Measurements from ENCODE around the gene PRSS22. TPM values are rescaled to one million over a fixed set of nuclear protein-coding genes. Genes with fewer than 3 reads are reported as not detected.

PRSS22 gene
- total RNA-seq, 2 donors from 2014 or later = 1.9 TPM; not detected in 1

DNA sequence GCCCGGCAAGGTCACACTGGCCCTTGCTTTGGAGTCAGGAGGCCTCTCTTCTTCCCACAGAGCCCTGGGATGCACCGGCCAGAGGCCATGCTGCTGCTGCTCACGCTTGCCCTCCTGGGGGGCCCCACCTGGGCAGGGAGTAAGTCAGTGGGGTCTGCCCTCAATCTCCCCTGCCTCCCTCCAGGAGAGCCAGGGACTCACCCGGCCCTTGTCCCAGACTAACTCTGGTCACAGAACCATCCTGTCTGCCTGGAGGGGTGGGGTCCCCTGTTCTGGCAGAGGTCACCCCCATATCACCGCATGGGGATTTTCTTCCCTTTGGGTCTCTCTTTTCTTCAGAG lies 27.6 kb downstream of the PRSS22 start:
- peak; percentile 9 for ATAC-seq (replicated peaks)
- H3K4me3 Mint-ChIP-seq = peak overlapping the region; percentile 12
- no peak overlapping the region for H3K27ac Mint-ChIP-seq
- peaks cover 8% of the 10 kb centered on the region for H3K27me3 Mint-ChIP-seq
- peaks cover 5% of the 10 kb centered on the region for H3K4me1 Mint-ChIP-seq
- no peaks in the 10 kb centered on the region for H3K9me3 Mint-ChIP-seq
- H3K36me3 Mint-ChIP-seq (ENCODE audit: low read depth) = no peaks in the 10 kb centered on the region

DNA sequence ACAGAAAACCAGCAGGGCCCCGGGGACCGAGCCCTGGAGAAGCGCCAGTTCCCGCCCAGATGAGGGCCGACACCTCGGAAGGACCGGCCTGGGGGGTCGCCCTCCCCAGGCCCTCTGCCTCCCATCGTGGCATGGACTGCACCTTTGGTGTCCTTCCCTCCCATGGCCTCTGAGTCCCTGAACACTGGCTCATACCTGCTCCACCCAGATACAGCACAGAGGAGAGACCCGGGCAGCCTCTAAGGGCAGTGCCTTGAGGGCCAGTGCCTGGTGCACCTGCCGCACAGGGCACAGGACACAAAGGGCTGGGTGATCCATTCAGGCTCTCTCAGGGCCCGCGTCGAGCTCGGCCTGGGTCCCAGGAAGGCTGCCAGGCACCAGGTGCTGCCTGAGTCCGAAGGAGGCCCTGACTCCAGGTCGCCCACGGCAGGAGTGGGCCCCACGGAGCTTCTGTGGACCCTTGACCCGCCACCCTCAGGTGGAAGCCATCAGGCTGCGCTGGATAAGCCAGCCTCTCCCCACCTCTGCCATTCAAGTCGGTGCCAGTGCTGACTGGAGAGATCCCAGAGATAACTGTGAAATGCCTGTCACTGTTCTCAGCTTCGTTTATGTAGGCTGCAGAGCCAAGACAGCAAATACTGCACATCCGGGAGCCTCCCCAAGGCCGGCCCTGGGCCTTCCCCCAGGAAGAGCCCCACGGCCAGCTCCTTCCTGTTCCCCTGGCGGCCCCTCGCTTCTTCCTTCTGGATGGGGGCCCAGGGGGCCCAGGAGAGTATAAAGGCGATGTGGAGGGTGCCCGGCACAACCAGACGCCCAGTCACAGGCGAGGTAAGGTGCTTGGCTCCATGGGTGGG lies 28.2 kb downstream of the PRSS22 start, which contains the start of gene ZG16B:
Gene ZG16B, plus strand, starts transcription at position 803 of the 854 bp plus-strand sequence. CDS start 139 bp downstream, outside the sequence.
- H3K27me3 Mint-ChIP-seq = peaks cover 8% of the 10 kb centered on the region
- ATAC-seq (replicated peaks) = peak; percentile 47
- H3K4me1 Mint-ChIP-seq = peaks cover 3% of the 10 kb centered on the region
- H3K9me3 Mint-ChIP-seq = no peaks in the 10 kb centered on the region
- H3K27ac Mint-ChIP-seq = no peak within 1 kb of the TSS
- H3K4me3 Mint-ChIP-seq = peak within 1 kb of the TSS; percentile 12
- H3K36me3 Mint-ChIP-seq (ENCODE audit: low read depth) = no peaks in the 10 kb centered on the region

DNA sequence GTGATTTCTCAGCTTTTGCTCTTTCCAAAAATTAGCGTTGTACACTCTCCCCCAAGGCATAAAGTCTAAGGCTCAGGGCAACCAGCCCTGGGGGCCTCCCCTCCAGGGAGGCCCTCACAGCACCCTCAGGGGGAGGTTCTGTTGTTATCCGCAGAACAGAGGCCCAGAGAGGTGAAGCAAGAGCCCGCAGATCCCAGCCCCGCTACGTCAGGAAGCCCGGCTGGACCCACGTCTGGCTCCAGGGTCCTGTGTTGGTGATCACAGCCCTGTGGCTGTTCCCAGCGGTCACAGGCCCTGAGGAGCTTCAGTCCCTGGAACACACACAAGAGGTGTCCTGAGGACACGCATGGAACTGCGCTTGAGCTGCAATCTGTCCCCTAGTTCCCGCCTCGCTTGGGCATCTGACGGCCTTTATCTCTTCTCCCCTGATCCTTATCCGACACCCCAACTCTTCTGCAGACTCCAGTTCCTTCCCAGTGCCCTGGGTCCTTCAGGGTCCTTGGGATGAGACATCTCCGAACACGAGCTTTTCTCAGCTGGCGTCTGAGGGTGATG lies 29.0 kb downstream of the PRSS22 start:
- no peak overlapping the region for H3K27ac Mint-ChIP-seq
- no peaks in the 10 kb centered on the region for H3K36me3 Mint-ChIP-seq (ENCODE audit: low read depth)
- H3K4me3 Mint-ChIP-seq = no peak overlapping the region
- peaks cover 8% of the 10 kb centered on the region for H3K27me3 Mint-ChIP-seq
- H3K9me3 Mint-ChIP-seq = no peaks in the 10 kb centered on the region
- no peak for ATAC-seq (replicated peaks)
- H3K4me1 Mint-ChIP-seq = no peaks in the 10 kb centered on the region

DNA sequence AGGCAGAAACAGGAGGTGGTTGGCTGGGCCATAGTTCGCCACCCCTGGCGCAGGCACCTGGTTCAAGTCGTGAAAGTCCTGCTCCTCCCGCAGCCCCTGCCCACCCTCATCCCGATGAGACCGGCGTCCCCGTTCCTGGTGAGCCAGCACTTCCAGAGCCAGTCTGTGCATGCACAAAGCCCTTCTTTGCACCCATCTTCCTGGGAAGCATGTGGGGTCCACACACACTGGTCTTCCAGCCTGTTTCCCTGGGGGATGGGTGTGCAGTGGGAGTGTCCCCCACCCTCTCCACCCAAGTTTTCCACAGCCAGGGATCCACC lies 29.5 kb downstream of the PRSS22 start:
- no peak for ATAC-seq (replicated peaks)
- no peak overlapping the region for H3K27ac Mint-ChIP-seq

DNA sequence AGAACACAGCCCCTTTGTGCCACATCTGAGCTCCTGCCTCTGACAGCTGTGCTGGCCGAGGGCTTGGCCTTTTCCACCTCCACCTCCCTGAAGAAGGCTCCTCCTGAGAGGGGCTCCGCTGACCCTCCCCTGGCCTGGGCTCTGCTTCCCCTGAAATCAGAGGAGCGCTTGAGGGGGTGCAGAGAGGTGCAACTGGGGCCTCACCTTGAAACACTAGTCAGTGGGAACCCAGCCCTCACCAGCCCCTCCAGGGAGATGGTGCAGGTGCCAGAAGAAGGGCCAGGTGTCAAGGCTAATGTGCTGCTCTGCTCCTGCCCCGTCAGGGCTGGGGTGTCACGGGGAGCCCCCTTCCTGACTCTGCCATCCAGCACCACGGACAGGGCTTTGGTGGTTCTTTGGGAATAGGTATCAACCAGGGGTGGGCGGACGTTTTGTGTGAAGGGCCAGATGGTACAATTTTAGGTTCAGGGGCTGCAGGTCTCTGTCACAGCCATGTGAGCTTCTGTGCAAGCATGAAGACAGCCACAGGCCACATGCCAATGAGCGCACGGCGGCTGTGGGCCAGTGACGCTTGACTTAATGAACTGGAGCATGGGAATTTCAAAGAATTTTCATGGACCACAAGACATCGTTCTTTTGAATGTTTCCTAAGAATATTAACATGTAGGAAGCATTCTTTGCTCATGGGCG lies 30.0 kb downstream of the PRSS22 start:
- Mint-ChIP-seq H3K9me3 (no peaks in the 10 kb centered on the region), H3K27ac (no peak overlapping the region), H3K4me1 (no peaks in the 10 kb centered on the region), H3K36me3 (ENCODE audit: low read depth) (no peaks in the 10 kb centered on the region), H3K4me3 (no peak overlapping the region), H3K27me3 (peaks cover 8% of the 10 kb centered on the region)
- no peak for ATAC-seq (replicated peaks)

More for the DNA sequence above, 29.5 kb downstream of the PRSS22 start:
- Mint-ChIP-seq H3K27me3 (peaks cover 8% of the 10 kb centered on the region), H3K4me3 (no peak overlapping the region), H3K4me1 (no peaks in the 10 kb centered on the region), H3K36me3 (ENCODE audit: low read depth) (no peaks in the 10 kb centered on the region), H3K9me3 (no peaks in the 10 kb centered on the region)

DNA sequence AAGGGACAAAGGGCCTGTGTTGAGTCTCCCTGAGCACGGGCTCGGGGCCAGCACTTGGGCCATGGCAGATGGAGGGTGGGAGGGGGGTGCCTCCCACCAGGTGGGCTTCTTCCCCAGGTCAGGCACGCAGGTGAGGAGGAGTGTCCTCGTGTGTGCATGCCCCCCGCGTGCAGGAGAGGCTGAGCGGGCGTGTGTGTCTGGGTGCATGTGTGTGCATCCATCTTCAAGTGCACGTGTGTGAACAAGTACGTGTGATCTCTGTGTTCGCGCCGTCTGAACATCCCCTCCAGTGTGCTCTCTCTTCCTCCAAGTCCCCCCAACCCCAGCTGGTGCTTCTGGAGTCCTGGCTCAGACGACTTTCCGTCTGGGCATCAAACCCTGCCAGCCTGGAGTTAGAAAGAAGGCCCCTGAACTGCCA lies 30.6 kb downstream of the PRSS22 start:
- no peaks in the 10 kb centered on the region for H3K36me3 Mint-ChIP-seq (ENCODE audit: low read depth)
- no peaks in the 10 kb centered on the region for H3K9me3 Mint-ChIP-seq
- H3K27me3 Mint-ChIP-seq = peaks cover 4% of the 10 kb centered on the region
- H3K4me1 Mint-ChIP-seq = no peaks in the 10 kb centered on the region
- ATAC-seq (replicated peaks) = no peak
- no peak overlapping the region for H3K4me3 Mint-ChIP-seq
- no peak overlapping the region for H3K27ac Mint-ChIP-seq

DNA sequence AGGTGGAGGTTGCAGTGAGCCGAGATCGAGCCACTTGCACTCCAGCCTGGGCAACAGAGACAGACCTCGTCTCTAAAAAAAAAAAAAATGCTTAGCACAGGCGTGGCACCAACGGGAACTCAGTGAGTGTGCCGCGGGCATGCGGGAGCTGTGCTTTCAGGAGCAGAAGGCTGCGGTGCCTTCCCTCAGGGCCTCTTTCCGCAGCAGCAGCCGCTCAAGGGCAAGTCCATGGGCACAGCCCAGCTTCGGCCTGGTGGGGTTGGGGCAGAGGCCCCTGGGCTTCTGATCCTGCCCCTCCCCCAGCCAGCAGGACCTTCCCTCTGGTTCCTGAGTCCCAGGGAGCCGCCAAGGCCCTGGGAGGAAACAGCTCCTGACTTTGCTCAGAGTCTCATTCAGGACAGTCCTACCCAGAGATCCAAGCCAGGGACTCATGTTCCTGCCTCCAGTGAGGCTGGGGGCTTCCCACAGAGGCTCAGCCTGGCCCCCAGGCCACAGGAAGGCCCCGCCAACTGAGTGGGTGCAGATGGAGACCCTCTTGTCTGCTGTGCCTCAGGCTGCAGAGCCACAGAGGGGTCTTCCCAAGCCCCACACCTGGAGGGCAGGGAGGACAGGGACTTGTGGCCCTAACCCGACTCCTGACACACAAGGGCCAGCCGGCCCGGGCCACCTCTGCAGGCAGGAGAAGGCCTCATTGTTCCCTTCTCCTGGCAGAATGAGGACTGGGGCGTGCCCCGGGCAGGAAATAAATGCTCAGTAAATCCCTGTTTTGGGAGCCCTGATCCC lies 31.2 kb downstream of the PRSS22 start:
- H3K27ac Mint-ChIP-seq = no peak overlapping the region
- no peaks in the 10 kb centered on the region for H3K36me3 Mint-ChIP-seq (ENCODE audit: low read depth)
- no peak for ATAC-seq (replicated peaks)
- no peaks in the 10 kb centered on the region for H3K9me3 Mint-ChIP-seq
- peaks cover 5% of the 10 kb centered on the region for H3K27me3 Mint-ChIP-seq
- H3K4me3 Mint-ChIP-seq = no peak overlapping the region
- H3K4me1 Mint-ChIP-seq = no peaks in the 10 kb centered on the region

DNA sequence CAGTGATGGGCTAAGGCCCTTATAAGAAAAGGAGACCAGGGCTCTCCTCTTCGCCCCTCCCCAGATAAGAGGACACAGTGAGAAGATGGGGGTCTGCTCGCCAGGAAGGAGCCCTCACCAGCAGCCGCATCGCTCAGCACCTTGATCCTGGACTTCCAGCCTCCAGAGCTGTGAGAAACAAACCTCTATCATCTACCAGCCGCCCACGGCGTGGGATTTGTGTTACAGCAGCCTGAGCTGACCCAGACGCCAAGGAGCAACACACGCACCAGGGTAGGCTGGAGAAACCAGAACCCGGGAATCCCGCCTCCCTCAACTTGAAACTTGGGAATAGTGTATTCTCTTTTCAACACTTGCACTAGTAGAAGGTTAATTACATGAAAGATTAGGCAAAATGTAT lies 32.1 kb downstream of the PRSS22 start:
- Mint-ChIP-seq H3K36me3 (ENCODE audit: low read depth) (no peaks in the 10 kb centered on the region), H3K27me3 (peaks cover 6% of the 10 kb centered on the region), H3K27ac (no peak overlapping the region), H3K4me3 (no peak overlapping the region), H3K4me1 (no peaks in the 10 kb centered on the region), H3K9me3 (no peaks in the 10 kb centered on the region)
- ATAC-seq (replicated peaks) = no peak

DNA sequence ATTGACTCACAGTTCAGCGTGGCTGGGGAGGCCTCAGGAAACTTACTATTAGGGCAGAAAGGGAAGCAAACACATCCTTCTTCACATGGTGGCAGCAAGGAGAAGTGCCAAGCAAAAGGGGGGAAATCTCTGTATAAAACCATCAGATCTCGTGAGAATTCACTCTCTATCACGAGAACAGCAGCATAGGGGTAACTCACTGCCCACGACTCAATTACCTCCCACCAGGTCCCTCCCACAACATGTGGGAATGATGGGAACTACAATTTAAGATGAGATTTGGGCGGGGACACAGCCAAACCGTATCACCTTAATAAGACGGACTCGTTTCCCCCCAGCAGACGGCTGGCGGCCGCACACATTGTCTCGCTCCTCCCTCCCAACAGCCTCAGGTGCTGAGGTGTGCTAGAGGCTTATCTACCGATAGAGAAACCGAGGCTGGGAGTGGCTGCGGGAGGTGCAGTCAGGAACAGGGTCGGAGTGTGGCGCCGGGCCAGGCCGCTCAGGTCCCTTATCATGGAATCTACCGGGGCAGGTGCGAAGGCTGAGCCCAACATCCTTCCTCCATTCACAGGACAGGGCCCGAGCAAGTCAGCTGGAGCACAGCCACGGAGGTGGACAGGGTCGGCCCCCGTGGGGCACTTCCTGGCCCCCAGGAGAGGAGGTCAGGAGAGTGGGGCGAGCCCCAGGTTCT lies 32.8 kb downstream of the PRSS22 start:
- Mint-ChIP-seq H3K36me3 (ENCODE audit: low read depth) (no peaks in the 10 kb centered on the region), H3K4me1 (no peaks in the 10 kb centered on the region), H3K4me3 (no peak overlapping the region), H3K27me3 (peaks cover 5% of the 10 kb centered on the region), H3K27ac (peak overlapping the region; percentile 54), H3K9me3 (no peaks in the 10 kb centered on the region)
- ATAC-seq (replicated peaks) = no peak

DNA sequence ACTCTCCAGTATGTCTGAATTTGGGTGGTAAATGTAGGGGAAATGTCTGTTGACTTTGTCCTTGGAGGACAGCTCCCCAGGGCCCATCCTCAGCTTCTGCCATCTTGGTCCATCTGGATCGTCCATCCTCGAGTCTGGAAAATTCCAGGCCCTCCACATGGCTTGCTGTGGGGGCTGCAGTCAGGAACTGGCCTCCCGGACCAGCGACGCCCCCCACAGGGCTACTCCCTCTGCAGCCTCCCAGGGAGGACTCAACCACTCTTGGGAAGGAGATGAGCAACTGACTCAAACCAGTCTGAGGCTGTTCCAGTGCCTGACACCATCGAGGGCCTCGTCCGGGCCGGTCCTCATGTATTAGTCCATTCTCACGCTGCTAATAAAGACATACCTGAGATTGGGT lies 33.3 kb downstream of the PRSS22 start:
- no peak overlapping the region for H3K4me3 Mint-ChIP-seq
- peaks cover 5% of the 10 kb centered on the region for H3K27me3 Mint-ChIP-seq
- no peaks in the 10 kb centered on the region for H3K9me3 Mint-ChIP-seq
- H3K36me3 Mint-ChIP-seq (ENCODE audit: low read depth) = no peaks in the 10 kb centered on the region
- no peaks in the 10 kb centered on the region for H3K4me1 Mint-ChIP-seq
- no peak for ATAC-seq (replicated peaks)
- peak overlapping the region; percentile 54 for H3K27ac Mint-ChIP-seq

DNA sequence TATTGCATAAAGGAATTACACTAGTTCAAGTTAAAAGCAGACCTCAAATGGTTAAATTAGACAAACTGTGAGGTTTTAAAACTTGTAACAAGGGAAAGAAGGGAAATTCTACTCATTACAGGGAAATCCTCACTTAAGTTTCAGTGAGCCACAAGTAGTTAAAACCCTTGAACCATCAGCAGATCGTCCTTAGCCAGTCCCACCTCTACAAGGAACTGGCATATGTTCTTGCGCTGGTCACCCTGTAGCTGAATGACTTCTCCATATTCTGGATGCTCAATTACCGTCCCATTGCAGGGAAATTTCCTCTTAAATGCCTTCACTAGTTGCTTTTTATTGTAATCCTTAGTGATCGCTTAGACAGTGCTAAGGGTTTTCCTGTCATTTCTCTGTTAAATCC lies 35.5 kb downstream of the PRSS22 start:
- Mint-ChIP-seq H3K36me3 (ENCODE audit: low read depth) (no peaks in the 10 kb centered on the region), H3K27ac (no peak overlapping the region), H3K27me3 (peaks cover 5% of the 10 kb centered on the region), H3K9me3 (no peaks in the 10 kb centered on the region), H3K4me1 (no peaks in the 10 kb centered on the region), H3K4me3 (no peak overlapping the region)
- ATAC-seq (replicated peaks) = no peak

DNA sequence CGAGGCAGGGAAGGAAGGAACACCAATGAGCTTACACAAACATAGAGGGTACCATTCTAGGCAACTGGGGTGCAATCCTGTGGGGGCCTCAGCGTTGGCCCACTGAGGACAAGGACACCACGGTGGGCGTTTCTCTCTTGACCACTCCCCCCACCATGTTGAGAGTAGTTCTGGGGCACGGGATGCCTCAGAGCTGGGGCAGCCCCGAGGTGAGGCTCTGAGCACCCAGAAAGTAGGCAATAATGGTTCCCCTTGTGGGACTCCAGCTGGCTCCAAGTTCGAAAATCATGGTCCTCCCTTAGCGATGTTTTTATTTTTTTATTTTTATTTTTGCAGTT lies 35.8 kb downstream of the PRSS22 start:
- H3K4me3 Mint-ChIP-seq = no peak overlapping the region
- H3K27me3 Mint-ChIP-seq = peaks cover 5% of the 10 kb centered on the region
- no peaks in the 10 kb centered on the region for H3K9me3 Mint-ChIP-seq
- H3K27ac Mint-ChIP-seq = no peak overlapping the region
- no peaks in the 10 kb centered on the region for H3K4me1 Mint-ChIP-seq
- H3K36me3 Mint-ChIP-seq (ENCODE audit: low read depth) = no peaks in the 10 kb centered on the region
- ATAC-seq (replicated peaks) = no peak

DNA sequence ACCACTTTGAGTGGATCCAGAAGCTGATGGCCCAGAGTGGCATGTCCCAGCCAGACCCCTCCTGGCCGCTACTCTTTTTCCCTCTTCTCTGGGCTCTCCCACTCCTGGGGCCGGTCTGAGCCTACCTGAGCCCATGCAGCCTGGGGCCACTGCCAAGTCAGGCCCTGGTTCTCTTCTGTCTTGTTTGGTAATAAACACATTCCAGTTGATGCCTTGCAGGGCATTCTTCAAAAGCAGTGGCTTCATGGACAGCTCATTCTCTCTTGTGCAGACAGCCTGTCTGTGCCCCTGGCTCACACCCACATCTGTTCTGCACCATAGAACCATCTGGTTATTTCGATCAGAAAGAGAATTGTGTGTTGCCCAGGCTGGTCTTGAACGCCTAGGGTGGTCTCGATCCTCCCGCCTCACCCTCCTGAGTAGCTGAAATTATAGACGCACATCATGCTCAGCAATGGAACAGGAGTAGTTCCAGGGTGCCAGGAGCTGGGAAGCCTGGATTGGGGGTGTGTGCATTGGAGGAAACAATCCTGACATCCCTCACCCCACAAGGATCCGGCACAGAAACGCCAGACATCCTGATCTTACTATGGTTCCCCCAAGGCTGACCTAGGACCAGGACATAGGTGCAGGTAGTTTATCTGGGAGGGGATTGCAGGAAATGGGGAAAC lies 36.3 kb downstream of the PRSS22 start:
- H3K27me3 Mint-ChIP-seq = peaks cover 5% of the 10 kb centered on the region
- no peaks in the 10 kb centered on the region for H3K4me1 Mint-ChIP-seq
- H3K9me3 Mint-ChIP-seq = no peaks in the 10 kb centered on the region
- no peaks in the 10 kb centered on the region for H3K36me3 Mint-ChIP-seq (ENCODE audit: low read depth)
- H3K4me3 Mint-ChIP-seq = no peak overlapping the region
- no peak for ATAC-seq (replicated peaks)
- H3K27ac Mint-ChIP-seq = no peak overlapping the region

Measured in activated T-helper 17 cell treated with anti-CD3 and anti-CD28 coated beads, Interleukin-2, amount 50 U/mL, for 72 hours (primary cell).